Esophagus squamous epithelium (tissue), 5 donors: ENCODE measurements around the gene PRKCZ. TPM values are rescaled to one million over a fixed set of nuclear protein-coding genes. Genes with fewer than 3 reads are reported as not detected.

ENCODE experiments used
- DNase-seq: peaks from one replicate; lab custom pipeline; 2025; lab: John Stamatoyannopoulos, UW
- H3K27ac ChIP-seq, 4 donors: fragments of 200-600 bp; sonication (generic); one replicate each; pipeline ENCODE4 v1.5.1; 2016 to 2019; ENCODE audit warnings: mild to moderate bottlenecking in 1 of 4
- H3K27me3 ChIP-seq, 4 donors: fragments of 200-600 bp; sonication (generic); 1 replicate in 3 of 4; 2 replicates in 1 of 4; pipeline versions ENCODE4 v1.5.1 to v1.6.0; 2017 to 2021; ENCODE audit warnings: antibody characterized with exemption in 1 of 4
- H3K36me3 ChIP-seq, 3 donors: fragments of 200-600 bp; sonication (generic); one replicate each; pipeline ENCODE4 v1.5.1; 2016 to 2019
- H3K4me1 ChIP-seq, 3 donors: fragments of 200-600 bp; sonication (generic); one replicate each; pipeline ENCODE4 v1.5.1; 2017 to 2019
- H3K4me3 ChIP-seq, 4 donors: fragments of 200-600 bp; sonication (generic); 1 replicate in 3 of 4; 2 replicates in 1 of 4; pipeline ENCODE4 v1.5.1; 2016 to 2019; ENCODE audit warnings: mild to moderate bottlenecking in 2 of 4, moderate library complexity in 1 of 4
- H3K9me3 ChIP-seq, 3 donors: fragments of 200-600 bp; sonication (generic); one replicate each; pipeline ENCODE4 v1.5.1; 2016 to 2019
- CTCF ChIP-seq, 6 experiments: fragments of 450-650 bp in 4 of 6; fragments of 200-600 bp in 2 of 6; sonication (generic) in 2 of 6; IDR thresholded peaks; one replicate each; pipeline ENCODE4 v1.5.1; 2016 to 2019; ENCODE audit warnings: antibody characterized with exemption in 6 of 6, mild to moderate bottlenecking in 4 of 6, moderate library complexity in 4 of 6
- POLR2A ChIP-seq, 4 donors: fragments of 450-650 bp; IDR thresholded peaks; one replicate each; pipeline ENCODE4 v1.6.1; 2017; ENCODE audit warnings: antibody characterized with exemption in 4 of 4, mild to moderate bottlenecking in 4 of 4, moderate library complexity in 3 of 4
- WGBS, 2 donors: methylation state at CpG; one replicate each; pipeline ENCODE4 v1.1.5; 2018; 5-methylcytosine and 5-hydroxymethylcytosine counted together
- intact Hi-C: fragments of 100-400 bp; cut with DNase I; formaldehyde crosslinking; loops from one replicate; pipeline ENCODE4 v1.15.0; 2022
- total RNA-seq, 4 donors: library from RNA; depleted of rRNA; stranded (reverse); fragments of >200 nt; gene quantifications; one replicate each; pipeline ENCODE4 v1.1.0, GENCODE V29; 2016
- donor health status: DM: yes; HTN: yes; CAD: no.

The PRKCZ gene
- total RNA-seq, 4 donors from 2014 or later = 14.5 to 23.8 (median 17.5) TPM

DNA sequence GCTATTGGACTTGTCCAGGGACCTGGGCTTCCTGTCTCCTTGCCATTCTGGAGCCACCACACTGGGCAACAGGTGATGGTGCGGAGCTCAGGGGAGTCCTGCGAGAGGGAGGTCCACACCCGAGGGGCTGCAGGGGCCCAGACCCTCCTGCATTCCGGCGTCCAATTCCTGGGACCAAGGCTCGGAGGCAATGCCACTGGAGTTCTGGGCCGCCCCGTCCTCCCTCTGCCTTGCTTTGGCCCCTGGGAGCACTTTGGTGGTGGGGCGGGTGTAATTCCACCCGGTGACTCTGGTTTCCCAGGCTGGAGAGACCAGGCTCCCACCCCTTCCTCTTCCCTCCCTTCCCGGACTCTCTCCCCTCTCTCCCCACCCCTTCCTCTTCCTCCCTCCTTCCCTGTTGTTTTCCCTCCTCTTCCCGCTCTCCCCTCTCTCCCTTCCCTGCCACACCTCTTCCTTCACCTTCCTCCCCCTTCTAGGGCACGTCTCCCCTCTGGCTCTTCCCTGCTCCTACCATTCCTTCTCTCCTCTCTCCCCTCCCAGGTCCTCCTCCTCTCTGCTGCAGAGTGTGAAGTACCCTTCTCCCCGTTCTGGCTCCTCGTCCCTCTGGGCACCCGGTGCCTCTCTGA lies 2.0 kb downstream of the PRKCZ start:
- Histone ChIP-seq H3K27me3 (peaks cover 0 to 49% (median 2%) of the 10 kb centered on the region in 4 donors), H3K4me3 (peak overlapping the region in 3 of 4 donors; percentile 66 to 77 (median 71)), H3K27ac (no peak overlapping the region), H3K9me3 (no peaks in the 10 kb centered on the region), H3K4me1 (peaks cover 7 to 49% (median 8%) of the 10 kb centered on the region in 3 donors), H3K36me3 (peaks cover 0 to 19% (median 0%) of the 10 kb centered on the region in 3 donors)
- TF ChIP-seq CTCF (IDR thresholded peaks at IDR 0.05) (no peak), POLR2A (IDR thresholded peaks at IDR 0.05) (no peak)
- 60 to 76% methylated on average over 10 to 11 of the region's 16 CpGs for WGBS, 2 donors
- intact Hi-C loops = no loop called here
- DNase-seq = no peak

- H3K27ac ChIP-seq = no peak overlapping the region
- TF ChIP-seq CTCF (IDR thresholded peaks at IDR 0.05) = no peak
- no peak for TF ChIP-seq POLR2A (IDR thresholded peaks at IDR 0.05)
- peaks cover 0 to 25% (median 0%) of the 10 kb centered on the region in 3 donors for H3K36me3 ChIP-seq
- H3K9me3 ChIP-seq = no peaks in the 10 kb centered on the region
- H3K4me3 ChIP-seq = no peak overlapping the region
- H3K27me3 ChIP-seq = peaks cover 0 to 43% (median 2%) of the 10 kb centered on the region in 4 donors
- intact Hi-C loops = no loop called here
- WGBS, 2 donors = 67 to 91% methylated on average over 3 to 8 of the region's 10 CpGs
- peaks cover 7 to 49% (median 8%) of the 10 kb centered on the region in 3 donors for H3K4me1 ChIP-seq
- no peak for DNase-seq
These were observed 2.5 kb downstream of the PRKCZ start for GRCh38 chr1:2052756-2053155.

DNA sequence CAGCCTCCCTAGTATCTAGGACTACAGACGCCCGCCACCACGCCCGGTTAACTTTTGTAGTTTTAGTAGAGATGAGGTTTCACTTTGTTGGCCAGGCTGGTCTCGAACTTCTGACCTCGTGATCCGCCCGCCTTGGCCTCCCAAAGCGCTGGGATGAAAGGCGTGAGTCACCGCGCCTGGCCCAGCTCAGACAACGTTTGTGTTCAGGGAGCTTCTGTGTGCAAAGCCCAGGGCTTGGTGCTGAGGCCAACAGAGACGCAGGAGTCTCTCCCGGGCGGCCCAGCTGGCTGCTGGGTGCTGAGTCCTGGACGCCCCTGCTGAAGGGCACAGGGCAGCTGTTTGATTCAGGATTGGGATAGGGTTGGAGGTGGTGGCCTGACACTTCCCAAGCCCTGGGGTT lies 3.0 kb downstream of the PRKCZ start:
- intact Hi-C loops = no loop called here
- peaks cover 7 to 45% (median 8%) of the 10 kb centered on the region in 3 donors for H3K4me1 ChIP-seq
- H3K27me3 ChIP-seq = peaks cover 0 to 39% (median 2%) of the 10 kb centered on the region in 4 donors
- no peak for DNase-seq
- H3K9me3 ChIP-seq = no peaks in the 10 kb centered on the region
- 62 to 76% methylated on average over 4 to 15 of the region's 17 CpGs for WGBS, 2 donors
- no peak overlapping the region for H3K4me3 ChIP-seq
- peaks cover 0 to 26% (median 0%) of the 10 kb centered on the region in 3 donors for H3K36me3 ChIP-seq
- TF ChIP-seq CTCF (IDR thresholded peaks at IDR 0.05) (no peak), POLR2A (IDR thresholded peaks at IDR 0.05) (no peak)
- no peak overlapping the region for H3K27ac ChIP-seq

DNA sequence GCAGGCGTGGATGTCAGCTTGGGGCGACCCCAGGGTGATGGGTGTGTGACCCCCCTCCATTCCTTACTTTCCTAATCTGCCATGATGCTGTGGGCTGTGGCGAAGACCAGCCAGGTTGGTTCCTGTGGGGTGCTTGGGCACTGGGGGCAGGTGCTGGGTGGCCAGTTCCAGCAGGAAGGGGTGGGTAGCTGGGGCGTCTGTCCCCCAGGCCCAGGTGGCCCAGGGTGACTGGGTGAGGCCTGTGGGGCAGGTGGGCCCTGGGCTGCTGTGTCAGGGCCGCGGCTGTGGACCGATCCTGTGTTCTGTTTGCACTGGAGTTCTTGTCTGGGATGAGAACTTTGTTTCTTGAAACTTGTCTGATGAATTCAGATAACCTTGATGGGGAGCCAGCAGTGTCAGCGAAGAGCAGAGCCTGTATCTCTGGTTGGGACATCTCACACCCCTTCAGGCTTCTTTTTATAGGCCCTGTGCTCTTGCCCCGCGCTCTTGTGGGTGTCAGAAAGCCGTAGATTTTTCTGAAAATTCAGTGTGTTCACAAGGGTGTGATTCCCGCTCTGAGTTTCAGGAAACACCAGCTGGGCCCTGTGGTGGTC lies 3.7 kb downstream of the PRKCZ start:
- DNase-seq = no peak

More for the DNA sequence above, 3.7 kb downstream of the PRKCZ start:
- H3K4me3 ChIP-seq = no peak overlapping the region
- peaks cover 7 to 44% (median 8%) of the 10 kb centered on the region in 3 donors for H3K4me1 ChIP-seq
- intact Hi-C loops = no loop called here
- H3K9me3 ChIP-seq = no peaks in the 10 kb centered on the region
- TF ChIP-seq CTCF (IDR thresholded peaks at IDR 0.05) (no peak), POLR2A (IDR thresholded peaks at IDR 0.05) (no peak)
- peaks cover 0 to 32% (median 2%) of the 10 kb centered on the region in 4 donors for H3K27me3 ChIP-seq
- H3K27ac ChIP-seq = no peak overlapping the region
- WGBS, 2 donors = 81 to 89% methylated on average over 8 to 10 of the region's 12 CpGs
- peaks cover 0 to 33% (median 0%) of the 10 kb centered on the region in 3 donors for H3K36me3 ChIP-seq
